ENCODE data around the gene IL1RAP.

GRCh38 chr3:190514413-190515153 lies 698 bp downstream of the IL1RAP start:
- TF ChIP-seq RAD21 (IDR thresholded peaks at IDR 0.05; ENCODE audit: low read depth) (no peak), TAF1 (IDR thresholded peaks at IDR 0.05; ENCODE audit: low read depth) (no peak), EP300 (IDR thresholded peaks at IDR 0.05; ENCODE audit: borderline replicate concordance) (no peak), TEAD4 (IDR thresholded peaks at IDR 0.05) (no peak), EGR1 (IDR thresholded peaks at IDR 0.05) (no peak), USF1 (IDR thresholded peaks at IDR 0.05) (no peak), REST (IDR thresholded peaks at IDR 0.05; ENCODE audit: low read depth) (no peak), FOXM1 (IDR thresholded peaks at IDR 0.05; ENCODE audit: borderline replicate concordance, low read depth) (no peak), ZBTB7A (IDR thresholded peaks at IDR 0.05; ENCODE audit: low read depth) (no peak)

Data from Ishikawa (cell line).